Aorta (tissue), 5 donors: ENCODE measurements around the gene SNX18. TPM values are rescaled to one million over a fixed set of nuclear protein-coding genes. Genes with fewer than 3 reads are reported as not detected.

ENCODE experiments used
- ATAC-seq: fragments of 200-7000 bp; cut with Tn5 transposase; one replicate; pipeline ENCODE4 v1.9.1; 2022; ENCODE audit warnings: moderate library complexity; ENCODE audit not compliant: low FRiP score
- DNase-seq, 2 donors: peaks; one replicate each; pipeline ENCODE4 v3.0.0-alpha.2; 2020
- H3K27ac ChIP-seq, 2 donors: one replicate each; pipeline ENCODE4 v1.5.1; 2013; ENCODE audit warnings: low read length in 2 of 2, mild to moderate bottlenecking in 2 of 2, moderate library complexity in 2 of 2, control low read depth in 1 of 2, inconsistent platforms in 1 of 2, low read depth in 1 of 2
- H3K27me3 ChIP-seq, 2 donors: one replicate each; pipeline ENCODE4 v1.6.1; 2013; ENCODE audit warnings: control low read depth in 1 of 2, low read length in 1 of 2, mild to moderate bottlenecking in 1 of 2, moderate library complexity in 1 of 2; ENCODE audit not compliant: insufficient read depth in 2 of 2, control insufficient read depth in 1 of 2
- H3K36me3 ChIP-seq, 2 donors: one replicate each; pipeline ENCODE4 v1.6.1; 2013; ENCODE audit warnings: control low read depth in 1 of 2, low read length in 1 of 2, mild to moderate bottlenecking in 1 of 2; ENCODE audit not compliant: insufficient read depth in 2 of 2, control insufficient read depth in 1 of 2
- H3K4me1 ChIP-seq, 2 donors: one replicate each; pipeline ENCODE4 v1.6.1; 2013; ENCODE audit warnings: low read length in 2 of 2, control low read depth in 1 of 2, mild to moderate bottlenecking in 1 of 2, moderate library complexity in 1 of 2; ENCODE audit not compliant: insufficient read depth in 2 of 2, control insufficient read depth in 1 of 2
- H3K4me3 ChIP-seq, 2 donors: one replicate each; pipeline ENCODE4 v1.5.1; 2013; ENCODE audit warnings: low read length in 2 of 2, control low read depth in 1 of 2, mild to moderate bottlenecking in 1 of 2
- H3K9me3 ChIP-seq: one replicate; pipeline ENCODE4 v1.6.1; 2013; ENCODE audit warnings: mild to moderate bottlenecking, low read length; ENCODE audit not compliant: control insufficient read depth
- WGBS, 2 donors: extraction: QIAGEN DNeasy Blood & Tissue Kit; methylation state at CpG; one replicate each; pipeline ENCODE4 v1.1.7; 2013; 5-methylcytosine and 5-hydroxymethylcytosine counted together
- intact Hi-C, 2 donors: fragments of 100-400 bp; cut with DNase I; formaldehyde crosslinking; loops; one replicate each; pipeline versions ENCODE4 v1.14.2 to v1.15.0; 2022
- polyA plus RNA-seq, 2 donors: library from polyadenylated mRNA; stranded (reverse); fragments of 200-250 nt; gene quantifications; one replicate each; pipeline ENCODE4 v1.2.3, GENCODE V29; 2013
- total RNA-seq, 2 donors: library from RNA; stranded (reverse); fragmentation: NEBNext Ultra II Directional; extraction: Animal tissue kit (Norgen Biotek cat#: 25700); gene quantifications; one replicate each; pipeline ENCODE4 v1.2.1, GENCODE V29; 2021
- donor health status: healthy with polysubstance abuse.
- donor health status: Bipolar disorder and iron deficiency.
- donor health status: DM: no; HTN: no; CAD: no.
- donor health status: DM: no; HTN: no; CAD: no.
- donor health status: DM: yes; HTN: yes; CAD: no.

Gene SNX18
- total and polyA plus RNA-seq, 4 donors = 31.6 to 110 (median 60.8) TPM

- H3K4me3 ChIP-seq = no peak overlapping the region
- DNase-seq (no peak), ATAC-seq (no peak)
- 97 to 98% methylated on average over 5 of the region's 5 CpGs for WGBS, 2 donors
- H3K27me3 ChIP-seq = no peaks in the 10 kb centered on the region
- no peaks in the 10 kb centered on the region for H3K9me3 ChIP-seq
- H3K4me1 ChIP-seq = peaks cover 3 to 6% of the 10 kb centered on the region in 2 donors
- H3K27ac ChIP-seq = no peak overlapping the region
- H3K36me3 ChIP-seq = no peaks in the 10 kb centered on the region
- intact Hi-C loops = no loop called here
These were observed 68.8 kb downstream of the SNX18 start for GRCh38 chr5:54586336-54586735.

- H3K36me3 ChIP-seq = no peaks in the 10 kb centered on the region
- no peak overlapping the region for H3K27ac ChIP-seq
- intact Hi-C loops = no loop called here
- H3K4me3 ChIP-seq = no peak overlapping the region
- H3K4me1 ChIP-seq = no peaks in the 10 kb centered on the region
- ATAC-seq (no peak), DNase-seq (no peak)
- no peaks in the 10 kb centered on the region for H3K27me3 ChIP-seq
- no peaks in the 10 kb centered on the region for H3K9me3 ChIP-seq
- WGBS, 2 donors = 94 to 95% methylated on average over 4 of the region's 4 CpGs
These were observed 72.2 kb downstream of the SNX18 start for GRCh38 chr5:54589786-54590185.

- no peak overlapping the region for H3K4me3 ChIP-seq
- ATAC-seq = no peak
- no peaks in the 10 kb centered on the region for H3K9me3 ChIP-seq
- H3K36me3 ChIP-seq = no peaks in the 10 kb centered on the region
- 94 to 95% methylated on average over 3 of the region's 3 CpGs for WGBS, 2 donors
- H3K27me3 ChIP-seq = no peaks in the 10 kb centered on the region
- no peak overlapping the region for H3K27ac ChIP-seq
- no peak for DNase-seq
- intact Hi-C loops = no loop called here
- no peaks in the 10 kb centered on the region for H3K4me1 ChIP-seq
These were observed 73.3 kb downstream of the SNX18 start for GRCh38 chr5:54590824-54591223.

- intact Hi-C loops = no loop called here
- Histone ChIP-seq H3K4me1 (no peaks in the 10 kb centered on the region), H3K27ac (no peak overlapping the region), H3K36me3 (no peaks in the 10 kb centered on the region), H3K9me3 (no peaks in the 10 kb centered on the region), H3K27me3 (no peaks in the 10 kb centered on the region), H3K4me3 (no peak overlapping the region)
- DNase-seq = no peak
- ATAC-seq = no peak
These were observed 76.2 kb downstream of the SNX18 start for GRCh38 chr5:54593779-54594178.

- H3K36me3 ChIP-seq = no peaks in the 10 kb centered on the region
- DNase-seq (no peak), ATAC-seq (no peak)
- no peaks in the 10 kb centered on the region for H3K9me3 ChIP-seq
- H3K4me1 ChIP-seq = no peaks in the 10 kb centered on the region
- H3K27me3 ChIP-seq = no peaks in the 10 kb centered on the region
- no peak overlapping the region for H3K4me3 ChIP-seq
- no peak overlapping the region for H3K27ac ChIP-seq
- intact Hi-C loops = no loop called here
These were observed 76.6 kb downstream of the SNX18 start for GRCh38 chr5:54594181-54594580.

- H3K4me3 ChIP-seq = no peak overlapping the region
- H3K27me3 ChIP-seq = no peaks in the 10 kb centered on the region
- H3K9me3 ChIP-seq = no peaks in the 10 kb centered on the region
- no peak for DNase-seq
- H3K27ac ChIP-seq = no peak overlapping the region
- ATAC-seq = no peak
- no peaks in the 10 kb centered on the region for H3K36me3 ChIP-seq
- intact Hi-C loops = no loop called here
- H3K4me1 ChIP-seq = no peaks in the 10 kb centered on the region
These were observed 78.2 kb downstream of the SNX18 start for GRCh38 chr5:54595721-54596120.

Other genes starting within 250 kb of the SNX18 start
- 10 to 100 TPM; 27.9 to 44.7 TPM for gene ARL15, start 207.2 kb upstream of the SNX18 start, total RNA-seq
- 10 to 100 TPM in 1 of 2 donors, 1 to 10 TPM in 1; 7.4 to 11.6 TPM for gene ARL15, start 207.2 kb upstream of the SNX18 start, polyA plus RNA-seq
- gene HSPB3, start 62.1 kb upstream of the SNX18 start, total RNA-seq = 1 to 10 TPM in 1 of 2 donors, not detected in 1; 1.5 TPM
- 1 to 10 TPM; 1.1 to 1.5 TPM for gene HSPB3, start 62.1 kb upstream of the SNX18 start, polyA plus RNA-seq